ENCODE data around the gene PIP5K1B. TPM values are rescaled to one million over a fixed set of nuclear protein-coding genes. Genes with fewer than 3 reads are reported as not detected.

The PIP5K1B gene
- total and polyA plus RNA-seq, 4 donors = 0.09 to 30.9 (median 0.29) TPM

DNA sequence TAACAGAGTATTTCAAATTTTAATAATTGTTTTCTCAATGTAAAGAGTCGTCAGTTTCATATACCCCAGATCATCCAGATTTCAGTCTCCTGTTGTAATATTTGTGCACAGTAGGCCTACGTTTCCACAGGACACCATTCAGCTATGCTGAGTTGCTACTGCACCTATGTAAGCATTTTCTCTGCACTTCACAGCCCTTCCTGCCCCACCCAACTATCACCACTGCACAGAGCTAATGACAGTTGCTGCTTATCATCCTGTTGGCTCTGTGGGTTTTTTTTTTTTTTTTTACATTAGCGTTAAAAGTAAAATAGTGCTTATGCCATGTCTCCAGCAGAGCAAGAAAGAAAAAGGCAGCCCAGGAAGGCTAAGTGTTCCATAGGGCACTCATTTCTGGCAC is 314.8 kb downstream of the PIP5K1B start:
- Histone ChIP-seq H3K9ac (ENCODE audit: low read depth in 1 of 2, low read length in 2 of 2) (no peak overlapping the region), H3K4me1 (ENCODE audit: control insufficient read depth in 4 of 4, insufficient read depth in 4 of 4, low read length in 3 of 4) (peaks cover 0 to 3% (median 0%) of the 10 kb centered on the region in 4 donors), H3K27me3 (ENCODE audit: control insufficient read depth in 4 of 4, insufficient read depth in 4 of 4, low read length in 3 of 4) (no peaks in the 10 kb centered on the region), H3K27ac (ENCODE audit: low read depth in 1 of 2, low read length in 2 of 2) (no peak overlapping the region), H3K9me3 (ENCODE audit: control insufficient read depth in 4 of 4, low read length in 3 of 4) (no peaks in the 10 kb centered on the region), H3K36me3 (ENCODE audit: control insufficient read depth in 4 of 4, insufficient read depth in 3 of 4, low read depth in 1 of 4, low read length in 3 of 4) (no peaks in the 10 kb centered on the region), H3K4me3 (ENCODE audit: low read depth in 1 of 3, low read length in 3 of 3) (no peak overlapping the region)
- no peak for TF ChIP-seq YY1 (IDR thresholded peaks at IDR 0.05)
- peak; percentile 66 for DNase-seq (ENCODE audit: low spot score)
- WGBS = 49% methylated on average over 3 of the region's 3 CpGs

DNA sequence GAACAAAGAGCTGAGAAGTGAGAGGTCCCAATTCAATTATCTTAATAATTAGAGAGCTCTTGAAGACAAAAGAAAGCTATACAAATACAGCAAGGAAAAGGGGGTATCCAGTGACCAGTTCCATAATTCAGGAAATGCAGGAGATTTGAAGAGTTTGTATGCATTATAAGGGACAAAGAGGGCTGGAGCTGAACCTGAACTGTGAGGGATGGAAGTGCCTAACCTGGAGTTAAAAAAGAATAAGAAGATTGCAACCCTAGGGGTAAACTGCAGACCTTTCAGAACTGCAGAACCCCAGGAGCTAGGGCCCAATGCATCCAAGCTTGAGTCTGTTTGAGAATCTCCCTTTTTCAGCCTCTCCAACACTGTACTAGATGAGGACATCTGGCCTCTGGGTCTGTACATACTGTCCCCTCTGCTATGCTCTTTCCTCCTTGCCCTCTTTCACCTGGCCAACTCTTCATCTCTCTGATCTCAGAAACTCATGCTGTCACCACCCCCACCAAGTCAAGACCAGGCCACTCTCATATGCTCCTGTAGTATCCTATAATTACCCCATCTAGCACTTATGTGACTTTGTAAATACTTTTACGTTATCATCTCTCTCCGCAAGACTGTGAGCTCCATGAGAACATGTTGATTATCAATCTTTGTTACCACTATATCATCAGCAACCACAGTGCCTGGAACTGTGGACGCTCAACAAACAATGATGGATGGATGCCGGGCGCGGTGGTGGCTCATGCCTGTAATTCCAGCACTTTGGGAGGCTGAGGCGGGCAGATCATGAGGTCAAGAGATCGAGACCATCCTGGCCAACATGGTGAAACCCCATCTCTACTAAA is 315.5 kb downstream of the PIP5K1B start:
- WGBS = 90% methylated on average over 8 of the region's 8 CpGs
- Histone ChIP-seq H3K9me3 (ENCODE audit: control insufficient read depth in 4 of 4, low read length in 3 of 4) (no peaks in the 10 kb centered on the region), H3K27me3 (ENCODE audit: control insufficient read depth in 4 of 4, insufficient read depth in 4 of 4, low read length in 3 of 4) (no peaks in the 10 kb centered on the region), H3K9ac (ENCODE audit: low read depth in 1 of 2, low read length in 2 of 2) (no peak overlapping the region), H3K4me3 (ENCODE audit: low read depth in 1 of 3, low read length in 3 of 3) (no peak overlapping the region), H3K4me1 (ENCODE audit: control insufficient read depth in 4 of 4, insufficient read depth in 4 of 4, low read length in 3 of 4) (peaks cover 0 to 3% (median 0%) of the 10 kb centered on the region in 4 donors), H3K27ac (ENCODE audit: low read depth in 1 of 2, low read length in 2 of 2) (no peak overlapping the region), H3K36me3 (ENCODE audit: control insufficient read depth in 4 of 4, insufficient read depth in 3 of 4, low read depth in 1 of 4, low read length in 3 of 4) (no peaks in the 10 kb centered on the region)
- TF ChIP-seq NR2F2 (IDR thresholded peaks at IDR 0.05) (no peak), FOXA1 (IDR thresholded peaks at IDR 0.05) (no peak), HNF4A (conservative IDR thresholded peaks at IDR 0.05) (no peak), EGR1 (IDR thresholded peaks at IDR 0.05; ENCODE audit: low read depth in 2 of 2) (no peak), RAD21 (IDR thresholded peaks at IDR 0.05) (no peak), GABPA (IDR thresholded peaks at IDR 0.05 in 1 of 2, conservative IDR thresholded peaks at IDR 0.05 in 1 of 2) (no peak), TAF1 (conservative IDR thresholded peaks at IDR 0.05) (no peak), HNF4G (IDR thresholded peaks at IDR 0.05) (no peak), JUND (IDR thresholded peaks at IDR 0.05) (no peak), FOXA2 (IDR thresholded peaks at IDR 0.05) (no peak), RXRA (IDR thresholded peaks at IDR 0.05) (no peak), YY1 (IDR thresholded peaks at IDR 0.05) (no peak)
- TF ChIP-seq, protein P1, sequence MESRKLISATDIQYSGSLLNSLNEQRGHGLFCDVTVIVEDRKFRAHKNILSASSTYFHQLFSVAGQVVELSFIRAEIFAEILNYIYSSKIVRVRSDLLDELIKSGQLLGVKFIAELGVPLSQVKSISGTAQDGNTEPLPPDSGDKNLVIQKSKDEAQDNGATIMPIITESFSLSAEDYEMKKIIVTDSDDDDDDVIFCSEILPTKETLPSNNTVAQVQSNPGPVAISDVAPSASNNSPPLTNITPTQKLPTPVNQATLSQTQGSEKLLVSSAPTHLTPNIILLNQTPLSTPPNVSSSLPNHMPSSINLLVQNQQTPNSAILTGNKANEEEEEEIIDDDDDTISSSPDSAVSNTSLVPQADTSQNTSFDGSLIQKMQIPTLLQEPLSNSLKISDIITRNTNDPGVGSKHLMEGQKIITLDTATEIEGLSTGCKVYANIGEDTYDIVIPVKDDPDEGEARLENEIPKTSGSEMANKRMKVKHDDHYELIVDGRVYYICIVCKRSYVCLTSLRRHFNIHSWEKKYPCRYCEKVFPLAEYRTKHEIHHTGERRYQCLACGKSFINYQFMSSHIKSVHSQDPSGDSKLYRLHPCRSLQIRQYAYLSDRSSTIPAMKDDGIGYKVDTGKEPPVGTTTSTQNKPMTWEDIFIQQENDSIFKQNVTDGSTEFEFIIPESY (IDR thresholded peaks at IDR 0.05) = no peak
- TF ChIP-seq, protein P2, sequence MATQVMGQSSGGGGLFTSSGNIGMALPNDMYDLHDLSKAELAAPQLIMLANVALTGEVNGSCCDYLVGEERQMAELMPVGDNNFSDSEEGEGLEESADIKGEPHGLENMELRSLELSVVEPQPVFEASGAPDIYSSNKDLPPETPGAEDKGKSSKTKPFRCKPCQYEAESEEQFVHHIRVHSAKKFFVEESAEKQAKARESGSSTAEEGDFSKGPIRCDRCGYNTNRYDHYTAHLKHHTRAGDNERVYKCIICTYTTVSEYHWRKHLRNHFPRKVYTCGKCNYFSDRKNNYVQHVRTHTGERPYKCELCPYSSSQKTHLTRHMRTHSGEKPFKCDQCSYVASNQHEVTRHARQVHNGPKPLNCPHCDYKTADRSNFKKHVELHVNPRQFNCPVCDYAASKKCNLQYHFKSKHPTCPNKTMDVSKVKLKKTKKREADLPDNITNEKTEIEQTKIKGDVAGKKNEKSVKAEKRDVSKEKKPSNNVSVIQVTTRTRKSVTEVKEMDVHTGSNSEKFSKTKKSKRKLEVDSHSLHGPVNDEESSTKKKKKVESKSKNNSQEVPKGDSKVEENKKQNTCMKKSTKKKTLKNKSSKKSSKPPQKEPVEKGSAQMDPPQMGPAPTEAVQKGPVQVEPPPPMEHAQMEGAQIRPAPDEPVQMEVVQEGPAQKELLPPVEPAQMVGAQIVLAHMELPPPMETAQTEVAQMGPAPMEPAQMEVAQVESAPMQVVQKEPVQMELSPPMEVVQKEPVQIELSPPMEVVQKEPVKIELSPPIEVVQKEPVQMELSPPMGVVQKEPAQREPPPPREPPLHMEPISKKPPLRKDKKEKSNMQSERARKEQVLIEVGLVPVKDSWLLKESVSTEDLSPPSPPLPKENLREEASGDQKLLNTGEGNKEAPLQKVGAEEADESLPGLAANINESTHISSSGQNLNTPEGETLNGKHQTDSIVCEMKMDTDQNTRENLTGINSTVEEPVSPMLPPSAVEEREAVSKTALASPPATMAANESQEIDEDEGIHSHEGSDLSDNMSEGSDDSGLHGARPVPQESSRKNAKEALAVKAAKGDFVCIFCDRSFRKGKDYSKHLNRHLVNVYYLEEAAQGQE (IDR thresholded peaks at IDR 0.05) = no peak
- TF ChIP-seq, protein P3, sequence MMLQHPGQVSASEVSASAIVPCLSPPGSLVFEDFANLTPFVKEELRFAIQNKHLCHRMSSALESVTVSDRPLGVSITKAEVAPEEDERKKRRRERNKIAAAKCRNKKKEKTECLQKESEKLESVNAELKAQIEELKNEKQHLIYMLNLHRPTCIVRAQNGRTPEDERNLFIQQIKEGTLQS (IDR thresholded peaks at IDR 0.05) = no peak
- TF ChIP-seq, protein P4, sequence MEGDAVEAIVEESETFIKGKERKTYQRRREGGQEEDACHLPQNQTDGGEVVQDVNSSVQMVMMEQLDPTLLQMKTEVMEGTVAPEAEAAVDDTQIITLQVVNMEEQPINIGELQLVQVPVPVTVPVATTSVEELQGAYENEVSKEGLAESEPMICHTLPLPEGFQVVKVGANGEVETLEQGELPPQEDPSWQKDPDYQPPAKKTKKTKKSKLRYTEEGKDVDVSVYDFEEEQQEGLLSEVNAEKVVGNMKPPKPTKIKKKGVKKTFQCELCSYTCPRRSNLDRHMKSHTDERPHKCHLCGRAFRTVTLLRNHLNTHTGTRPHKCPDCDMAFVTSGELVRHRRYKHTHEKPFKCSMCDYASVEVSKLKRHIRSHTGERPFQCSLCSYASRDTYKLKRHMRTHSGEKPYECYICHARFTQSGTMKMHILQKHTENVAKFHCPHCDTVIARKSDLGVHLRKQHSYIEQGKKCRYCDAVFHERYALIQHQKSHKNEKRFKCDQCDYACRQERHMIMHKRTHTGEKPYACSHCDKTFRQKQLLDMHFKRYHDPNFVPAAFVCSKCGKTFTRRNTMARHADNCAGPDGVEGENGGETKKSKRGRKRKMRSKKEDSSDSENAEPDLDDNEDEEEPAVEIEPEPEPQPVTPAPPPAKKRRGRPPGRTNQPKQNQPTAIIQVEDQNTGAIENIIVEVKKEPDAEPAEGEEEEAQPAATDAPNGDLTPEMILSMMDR (IDR thresholded peaks at IDR 0.05; ENCODE audit: low read depth, low read length, missing input control) = no peak
- no peak for DNase-seq (ENCODE audit: low spot score)
